Fibroblast of upper back skin (primary cell): ENCODE results near the gene MMP11.
A peak's percentile ranks its signal among the peaks of the same experiment; 100 is the strongest.

Experiments used
- DNase-seq: peaks from one replicate; pipeline ENCODE4 v3.0.0-alpha.2; 2013

The MMP11 gene

GRCh38 chr22:23782252-23782651, 9.6 kb downstream of the MMP11 start:
- no peak for DNase-seq

- no peak for DNase-seq
Observed at GRCh38 chr22:23782703-23783102, 10.1 kb downstream of the MMP11 start.

DNA sequence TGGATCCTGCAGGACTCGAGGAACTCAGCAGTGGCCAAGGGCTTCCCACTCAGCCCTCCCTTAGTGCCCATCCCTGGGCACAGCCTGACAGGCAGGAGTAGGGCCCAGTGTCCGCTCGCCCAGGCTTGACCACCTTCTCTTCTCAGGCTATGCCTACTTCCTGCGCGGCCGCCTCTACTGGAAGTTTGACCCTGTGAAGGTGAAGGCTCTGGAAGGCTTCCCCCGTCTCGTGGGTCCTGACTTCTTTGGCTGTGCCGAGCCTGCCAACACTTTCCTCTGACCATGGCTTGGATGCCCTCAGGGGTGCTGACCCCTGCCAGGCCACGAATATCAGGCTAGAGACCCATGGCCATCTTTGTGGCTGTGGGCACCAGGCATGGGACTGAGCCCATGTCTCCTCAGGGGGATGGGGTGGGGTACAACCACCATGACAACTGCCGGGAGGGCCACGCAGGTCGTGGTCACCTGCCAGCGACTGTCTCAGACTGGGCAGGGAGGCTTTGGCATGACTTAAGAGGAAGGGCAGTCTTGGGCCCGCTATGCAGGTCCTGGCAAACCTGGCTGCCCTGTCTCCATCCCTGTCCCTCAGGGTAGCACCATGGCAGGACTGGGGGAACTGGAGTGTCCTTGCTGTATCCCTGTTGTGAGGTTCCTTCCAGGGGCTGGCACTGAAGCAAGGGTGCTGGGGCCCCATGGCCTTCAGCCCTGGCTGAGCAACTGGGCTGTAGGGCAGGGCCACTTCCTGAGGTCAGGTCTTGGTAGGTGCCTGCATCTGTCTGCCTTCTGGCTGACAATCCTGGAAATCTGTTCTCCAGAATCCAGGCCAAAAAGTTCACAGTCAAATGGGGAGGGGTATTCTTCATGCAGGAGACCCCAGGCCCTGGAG, 10.9 kb downstream of the MMP11 start:
- DNase-seq = no peak

GRCh38 chr22:23784215-23784732, 11.6 kb downstream of the MMP11 start:
- no peak for DNase-seq

- DNase-seq = no peak
Observed at GRCh38 chr22:23786261-23786710, 13.6 kb downstream of the MMP11 start.

- DNase-seq = peak; percentile 91
Observed at GRCh38 chr22:23786752-23787599, 14.3 kb downstream of the MMP11 start, which contains the start of gene SMARCB1. TSS of gene SMARCB1 (plus strand) at chr22:23786966. CDS start at chr22:23787170, 204 bp downstream.

- DNase-seq = no peak
Observed at GRCh38 chr22:23787600-23787896, 14.9 kb downstream of the MMP11 start.

GRCh38 chr22:23787910-23788309, 15.3 kb downstream of the MMP11 start:
- no peak for DNase-seq

- DNase-seq = no peak
Observed at GRCh38 chr22:23789121-23789520, 16.5 kb downstream of the MMP11 start.

DNA sequence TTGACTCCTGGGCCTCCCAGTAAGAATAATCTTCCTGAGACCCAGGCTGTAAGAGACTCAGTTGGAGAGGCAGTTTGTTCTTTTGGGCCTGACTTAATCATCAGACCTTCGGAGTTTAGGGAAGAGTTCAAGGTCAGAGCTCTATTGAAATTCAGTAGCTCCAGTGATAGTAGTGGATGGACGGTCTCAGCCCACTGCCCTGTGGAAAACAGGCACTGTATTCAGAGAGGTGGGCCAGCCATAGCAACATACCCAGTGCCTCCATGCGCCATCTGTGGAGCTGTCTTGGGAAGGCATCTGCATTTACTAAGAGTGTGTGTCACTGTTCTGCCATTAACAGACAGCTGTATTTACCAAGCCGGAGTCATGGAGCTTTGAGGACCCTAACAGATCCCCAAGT, 17.0 kb downstream of the MMP11 start:
- no peak for DNase-seq

DNA sequence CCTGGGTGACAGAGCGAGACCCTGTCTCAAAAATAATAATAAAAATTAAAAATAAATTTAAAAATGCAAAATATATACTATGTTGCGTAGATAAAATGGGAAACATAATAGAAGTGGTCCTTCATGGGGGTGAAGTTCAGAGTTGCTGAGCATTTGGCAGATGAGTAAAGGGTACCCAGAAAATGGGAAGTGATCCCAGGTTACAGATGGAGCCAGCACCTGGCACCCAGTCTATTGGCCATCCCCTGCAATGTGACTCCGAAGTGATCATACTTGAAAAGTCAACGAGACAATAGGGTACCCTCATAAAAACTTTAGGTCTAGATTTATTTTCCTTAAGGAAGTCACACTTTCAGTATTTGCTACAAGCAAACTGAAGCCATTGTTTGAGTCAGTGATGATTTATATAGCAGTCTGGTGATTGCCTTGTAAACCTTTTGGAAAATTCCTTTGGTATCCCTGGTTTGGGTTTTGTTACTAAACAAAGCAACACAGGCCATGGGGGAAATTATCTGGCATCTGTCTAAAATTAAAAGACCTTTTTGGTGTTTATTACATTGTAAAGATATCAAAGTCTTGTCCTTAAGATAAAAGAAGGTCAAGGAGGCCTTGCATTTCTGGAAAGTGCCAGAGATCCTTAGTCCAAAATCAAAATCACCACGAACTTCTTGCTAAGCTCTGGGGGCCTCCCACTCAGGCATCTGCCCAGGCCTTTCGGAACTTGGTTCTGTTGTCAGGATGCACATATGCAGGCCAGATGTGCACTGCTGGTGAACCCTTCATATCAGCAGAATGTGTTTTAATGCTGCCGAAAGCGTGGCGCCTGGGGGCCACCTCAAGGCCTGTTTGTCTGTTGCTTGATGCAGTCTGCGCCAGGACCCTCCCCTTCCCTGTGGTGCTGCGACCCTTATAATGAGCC, 18.4 kb downstream of the MMP11 start:
- peak; percentile 67 for DNase-seq

GRCh38 chr22:23791738-23792645, 19.3 kb downstream of the MMP11 start:
- no peak for DNase-seq

DNA sequence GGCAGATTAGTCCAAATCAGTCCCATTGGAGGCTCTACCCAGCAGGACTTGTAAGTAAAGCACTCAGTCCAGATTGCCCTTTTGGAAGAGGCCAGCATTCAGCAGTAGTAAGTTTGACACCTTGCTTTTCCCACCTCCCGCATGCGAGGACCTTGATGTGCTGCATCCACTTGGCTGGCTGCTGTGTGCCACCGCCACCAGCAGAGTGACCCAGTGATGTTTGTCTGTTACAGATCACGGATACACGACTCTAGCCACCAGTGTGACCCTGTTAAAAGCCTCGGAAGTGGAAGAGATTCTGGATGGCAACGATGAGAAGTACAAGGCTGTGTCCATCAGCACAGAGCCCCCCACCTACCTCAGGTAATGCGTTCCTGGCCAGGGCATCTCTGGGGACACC, 20.7 kb downstream of the MMP11 start:
- no peak for DNase-seq

- peak; percentile 83 for DNase-seq
Observed at GRCh38 chr22:23796461-23796860, 23.8 kb downstream of the MMP11 start.

DNA sequence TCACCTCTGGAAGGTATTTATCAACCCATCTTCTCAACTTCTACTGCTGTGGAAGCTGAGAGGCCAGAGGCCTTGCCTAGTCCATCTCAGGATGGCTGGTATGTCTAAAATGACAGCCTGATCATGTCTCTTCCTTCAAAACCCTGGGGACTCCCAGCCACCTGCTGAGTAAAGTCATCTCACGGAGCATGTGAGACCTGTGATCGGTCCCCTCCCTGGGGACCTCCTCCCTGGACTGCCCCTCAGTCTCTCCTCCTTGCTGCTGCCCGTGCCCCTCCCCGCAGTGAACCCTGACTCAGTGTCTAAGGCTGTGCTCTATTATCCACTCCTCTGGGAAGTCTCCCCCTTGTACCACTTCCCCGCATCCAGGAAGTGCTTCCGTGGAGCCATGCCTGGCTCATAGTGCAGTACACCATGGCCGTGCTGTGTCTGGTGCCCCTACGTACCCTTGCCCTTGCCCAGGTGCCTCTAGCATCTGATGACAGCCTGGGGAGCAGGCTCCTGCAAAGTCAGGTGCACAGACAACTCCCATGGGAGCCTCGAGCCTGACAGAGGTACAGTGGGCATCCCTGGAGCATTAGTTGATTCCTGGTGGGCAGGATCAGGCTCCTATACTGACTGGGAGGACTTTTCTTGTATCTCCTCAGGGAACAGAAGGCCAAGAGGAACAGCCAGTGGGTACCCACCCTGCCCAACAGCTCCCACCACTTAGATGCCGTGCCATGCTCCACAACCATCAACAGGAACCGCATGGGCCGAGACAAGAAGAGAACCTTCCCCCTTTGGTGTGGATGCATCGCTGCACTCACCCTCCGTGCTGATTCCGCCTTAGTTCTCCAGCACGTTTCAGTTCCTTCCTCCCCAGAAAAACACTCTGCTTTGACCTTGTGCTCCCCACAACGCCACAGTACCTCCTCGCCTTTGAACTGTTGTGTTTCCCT, 27.9 kb downstream of the MMP11 start:
- no peak for DNase-seq

- DNase-seq = no peak
Observed at GRCh38 chr22:23801238-23801821, 28.7 kb downstream of the MMP11 start.

GRCh38 chr22:23801886-23802377, 29.3 kb downstream of the MMP11 start:
- DNase-seq = no peak

DNA sequence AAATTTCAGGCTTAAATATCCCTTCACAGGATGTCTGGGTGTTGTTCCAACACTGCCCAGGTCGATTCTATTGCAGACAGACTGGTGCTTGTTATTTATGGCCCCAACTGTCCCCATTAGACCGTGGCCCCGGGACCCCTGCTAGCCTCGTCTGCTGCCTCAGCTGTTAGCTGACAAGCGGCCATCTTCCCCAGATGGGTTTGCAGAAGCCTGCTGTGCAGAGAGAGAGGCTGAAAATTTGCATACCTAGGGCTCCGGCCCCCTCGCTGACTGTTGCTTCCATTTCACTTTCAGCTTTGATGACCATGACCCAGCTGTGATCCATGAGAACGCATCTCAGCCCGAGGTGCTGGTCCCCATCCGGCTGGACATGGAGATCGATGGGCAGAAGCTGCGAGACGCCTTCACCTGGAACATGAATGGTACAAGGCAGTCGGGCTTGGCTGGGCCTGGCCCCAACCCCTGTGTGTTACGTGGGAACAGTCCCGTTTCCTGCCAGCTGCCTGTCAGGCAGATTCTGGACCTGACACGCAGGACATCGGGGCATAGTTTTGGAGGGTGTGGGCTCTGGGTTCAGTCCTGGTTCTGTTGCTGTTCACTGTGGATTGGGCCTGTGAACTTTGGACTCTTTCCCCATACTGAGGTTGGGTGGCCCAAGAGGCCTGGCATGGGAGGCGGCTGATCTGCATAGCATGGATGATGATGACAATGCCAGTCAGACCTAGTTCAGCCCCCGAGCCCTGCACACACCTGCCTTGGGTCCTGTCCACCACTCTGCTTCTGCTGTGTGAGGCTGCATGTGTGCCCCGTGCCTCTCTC, 30.6 kb downstream of the MMP11 start:
- DNase-seq = no peak

DNA sequence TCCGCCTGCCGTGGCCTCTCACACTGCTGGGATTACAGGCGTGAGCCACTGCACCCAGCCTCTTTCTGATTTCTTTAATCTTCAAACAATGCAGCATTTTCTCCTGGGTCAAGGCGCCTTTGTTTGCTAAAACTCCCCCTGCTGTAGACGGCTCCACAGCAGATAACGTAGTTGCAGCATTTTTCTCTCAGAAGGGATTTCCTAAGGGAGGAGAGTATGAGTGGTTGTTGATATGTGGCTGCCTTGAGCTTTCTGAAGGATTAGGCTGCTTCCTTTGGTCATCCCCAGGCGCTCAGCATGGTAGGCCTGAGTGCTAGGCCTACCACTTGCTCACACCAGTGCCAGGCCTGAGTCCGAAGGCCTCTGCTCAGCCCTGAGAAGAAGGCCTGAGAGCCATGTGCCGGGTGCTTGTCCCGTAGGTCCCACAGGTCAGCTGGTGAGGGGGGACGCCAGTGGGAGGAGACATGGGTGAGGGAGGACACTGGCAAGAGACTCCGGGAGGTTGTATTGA, 32.2 kb downstream of the MMP11 start:
- no peak for DNase-seq
